Natural killer cell (primary cell): ENCODE results near the gene MMADHC. TPM values are rescaled to one million over a fixed set of nuclear protein-coding genes. Genes with fewer than 3 reads are reported as not detected.

ENCODE experiments used
- ATAC-seq, 3 donors: fragments of 150-1000 bp in 2 of 3; fragments of 200-7000 bp in 1 of 3; cut with Tn5 transposase; 1 replicate in 1 of 3; 2 replicates in 2 of 3; pipeline ENCODE4 v1.10.0; 2021; ENCODE audit warnings: mild to moderate bottlenecking in 2 of 3, moderate library complexity in 2 of 3
- DNase-seq, 2 donors: peaks; one replicate each; pipeline versions ENCODE4 v3.0.0 to v3.0.0-alpha.2; 2013 to 2021; ENCODE audit warnings: mixed read lengths in 1 of 2
- H3K27ac ChIP-seq: one replicate; pipeline ENCODE4 v1.5.1; 2013; ENCODE audit warnings: mild to moderate bottlenecking, low read length
- H3K27me3 ChIP-seq: one replicate; pipeline ENCODE4 v1.6.1; 2013; ENCODE audit warnings: low read length; ENCODE audit not compliant: control insufficient read depth, insufficient read depth
- H3K36me3 ChIP-seq: one replicate; pipeline ENCODE4 v1.6.1; 2013; ENCODE audit warnings: low read length; ENCODE audit not compliant: control insufficient read depth, insufficient read depth
- H3K4me1 ChIP-seq: one replicate; pipeline ENCODE4 v1.6.1; 2013; ENCODE audit warnings: low read length; ENCODE audit not compliant: control insufficient read depth, insufficient read depth
- H3K4me3 ChIP-seq: one replicate; pipeline ENCODE4 v1.5.1; 2013; ENCODE audit warnings: low read length
- H3K9me3 ChIP-seq: one replicate; pipeline ENCODE4 v1.6.1; 2013; ENCODE audit warnings: low read length; ENCODE audit not compliant: control insufficient read depth, insufficient read depth
- H3K27ac Mint-ChIP-seq, 2 donors: one replicate each; pipeline ENCODE4 v1.8.0; 2022; ENCODE audit warnings: mild to moderate bottlenecking in 2 of 2, mixed read lengths in 2 of 2, moderate library complexity in 1 of 2
- H3K27me3 Mint-ChIP-seq, 2 donors: one replicate each; pipeline ENCODE4 v1.8.0; 2022; ENCODE audit warnings: low read depth in 2 of 2, mixed read lengths in 2 of 2
- H3K36me3 Mint-ChIP-seq: one replicate; pipeline ENCODE4 v1.8.0; 2022; ENCODE audit warnings: mixed read lengths
- H3K4me1 Mint-ChIP-seq, 2 donors: one replicate each; pipeline ENCODE4 v1.8.0; 2022; ENCODE audit warnings: mixed read lengths in 2 of 2
- H3K4me3 Mint-ChIP-seq: one replicate; pipeline ENCODE4 v1.8.0; 2022; ENCODE audit warnings: mild to moderate bottlenecking, moderate library complexity, mixed read lengths
- H3K9me3 Mint-ChIP-seq, 2 donors: one replicate each; pipeline ENCODE4 v1.8.0; 2022; ENCODE audit warnings: mixed read lengths in 2 of 2
- CTCF ChIP-seq: fragments of 200-600 bp; IDR thresholded peaks from one replicate; pipeline ENCODE4 v1.8.0; 2022; ENCODE audit warnings: antibody characterized with exemption
- WGBS: methylation state at CpG from one replicate; pipeline ENCODE4 v1.1.7; 2013; ENCODE audit warnings: missing lambda C conversion rate; ENCODE audit not compliant: insufficient coverage; 5-methylcytosine and 5-hydroxymethylcytosine counted together
- intact Hi-C: fragments of 100-400 bp; cut with micrococcal nuclease; formaldehyde crosslinking; loops from one replicate; pipeline ENCODE4 v1.14.2; 2022
- total RNA-seq, 4 donors: library from RNA; stranded (reverse); fragments of 120-200 nt in 1 of 4; gene quantifications; one replicate each; pipeline versions ENCODE4 v1.2.3 to v1.2.4, GENCODE V29; 2013 to 2022

Gene MMADHC
- total RNA-seq, 3 donors from 2014 or later (not counting 1 experiment from before 2014, with no cell fraction given), result 59.6 to 73.9 (median 65.7) TPM

- Histone ChIP-seq H3K9me3 (no peaks in the 10 kb centered on the region), H3K36me3 (peaks cover 14% of the 10 kb centered on the region), H3K27me3 (no peaks in the 10 kb centered on the region), H3K4me3 (peak overlapping the region; percentile 67), H3K4me1 (peaks cover 10% of the 10 kb centered on the region), H3K27ac (peak overlapping the region; percentile 88)
- intact Hi-C loops, result loop anchor here (1.0 to 10.0 kb wide), 3 partner anchors 1677 to 1827 kb away; partner anchors contain the start of genes NMI and RBM43
- H3K4me3 Mint-ChIP-seq, result peak overlapping the region; percentile 97
- peaks cover 40 to 50% of the 10 kb centered on the region in 2 donors for H3K4me1 Mint-ChIP-seq
- 71% methylated on average over 9 of the region's 10 CpGs for WGBS
- no peak for ATAC-seq
- peak overlapping the region; percentile 97 to 99 for H3K27ac Mint-ChIP-seq
- no peaks in the 10 kb centered on the region for H3K36me3 Mint-ChIP-seq
- no peak for TF ChIP-seq CTCF
- H3K9me3 Mint-ChIP-seq, result no peaks in the 10 kb centered on the region
- DNase-seq, result no peak
- H3K27me3 Mint-ChIP-seq, result peaks cover 17 to 30% of the 10 kb centered on the region in 2 donors
Measured at GRCh38 chr2:149587950-149588487, 444 bp upstream of the MMADHC start.

GRCh38 chr2:149586898-149587219 lies 716 bp downstream of the MMADHC start:
- peak overlapping the region; percentile 67 for H3K4me3 ChIP-seq
- Mint-ChIP-seq H3K36me3 (peaks cover under 1% of the 10 kb centered on the region), H3K4me1 (peaks cover 49 to 58% of the 10 kb centered on the region in 2 donors), H3K9me3 (no peaks in the 10 kb centered on the region), H3K4me3 (peak overlapping the region; percentile 97), H3K27me3 (peaks cover 12 to 19% of the 10 kb centered on the region in 2 donors), H3K27ac (peak overlapping the region; percentile 97 to 99)
- H3K9me3 ChIP-seq, result no peaks in the 10 kb centered on the region
- intact Hi-C loops, result loop anchor here (1.0 to 10.0 kb wide), 3 partner anchors 1678 to 1828 kb away; partner anchors contain the start of genes NMI and RBM43
- WGBS, result 0% methylated on average over 7 of the region's 7 CpGs
- H3K27me3 ChIP-seq, result no peaks in the 10 kb centered on the region
- no peak for ATAC-seq
- peaks cover 23% of the 10 kb centered on the region for H3K36me3 ChIP-seq
- peak overlapping the region; percentile 88 for H3K27ac ChIP-seq
- DNase-seq, result no peak
- no peak for TF ChIP-seq CTCF
- peaks cover 10% of the 10 kb centered on the region for H3K4me1 ChIP-seq

- Mint-ChIP-seq H3K4me3 (peak overlapping the region; percentile 97), H3K9me3 (no peaks in the 10 kb centered on the region), H3K27me3 (peaks cover 7 to 15% of the 10 kb centered on the region in 2 donors), H3K27ac (peak overlapping the region; percentile 97 to 99), H3K4me1 (peaks cover 56 to 64% of the 10 kb centered on the region in 2 donors), H3K36me3 (peaks cover 7% of the 10 kb centered on the region)
- Histone ChIP-seq H3K4me3 (no peak overlapping the region), H3K36me3 (peaks cover 30% of the 10 kb centered on the region), H3K27me3 (no peaks in the 10 kb centered on the region), H3K27ac (no peak overlapping the region), H3K9me3 (no peaks in the 10 kb centered on the region), H3K4me1 (peaks cover 10% of the 10 kb centered on the region)
- intact Hi-C loops, result loop anchor here (10.0 kb wide), 2 partner anchors 1679 to 1829 kb away; partner anchors contain the start of gene RBM43
- 81% methylated on average over 3 of the region's 3 CpGs for WGBS
- ATAC-seq, result no peak
- no peak for TF ChIP-seq CTCF
- no peak for DNase-seq
Measured at GRCh38 chr2:149586063-149586462, 1.5 kb downstream of the MMADHC start.
